HG03565 (cell line): ENCODE data around the gene SLC13A2.
"Not testable (repeated sequence)": the region's sequence is repeated elsewhere in the genome, so short reads cannot be mapped to it uniquely, and the experiment has no call there.

Source experiments
- ATAC-seq: cut with Tn5 transposase; IDR thresholded peaks from one replicate; pipeline ENCODE4 v1.9.1; 2021; ENCODE audit warnings: mild to moderate bottlenecking, moderate library complexity; ENCODE audit not compliant: unreplicated experiment

Gene SLC13A2

GRCh38 chr17:28513476-28513875 lies 40.0 kb downstream of the SLC13A2 start:
- ATAC-seq: no peak

DNA sequence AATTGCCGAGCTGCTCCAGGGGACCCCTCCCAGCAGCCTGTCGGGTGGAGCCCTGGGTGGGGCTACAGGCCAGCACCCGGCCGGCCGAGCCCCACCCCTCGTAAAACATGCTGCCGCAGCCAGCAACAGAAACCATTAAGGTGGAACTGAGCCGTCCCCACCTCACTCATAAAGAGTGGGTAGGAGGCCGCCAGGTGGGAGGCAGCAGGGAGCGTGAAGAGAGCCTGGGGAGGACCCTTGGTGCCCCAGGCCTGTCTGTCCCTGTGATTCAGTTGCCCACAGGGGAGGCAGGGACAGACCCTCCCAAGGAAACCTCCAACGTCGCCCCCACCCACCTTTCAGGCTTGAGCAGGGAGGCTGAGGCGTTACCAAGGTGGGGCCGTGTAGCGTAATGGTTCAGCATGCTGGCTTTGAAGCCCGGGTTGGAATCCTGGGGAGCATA lies 41.1 kb downstream of the SLC13A2 start:
- ATAC-seq: no peak

GRCh38 chr17:28515518-28515917 lies 42.1 kb downstream of the SLC13A2 start:
- ATAC-seq: no peak

DNA sequence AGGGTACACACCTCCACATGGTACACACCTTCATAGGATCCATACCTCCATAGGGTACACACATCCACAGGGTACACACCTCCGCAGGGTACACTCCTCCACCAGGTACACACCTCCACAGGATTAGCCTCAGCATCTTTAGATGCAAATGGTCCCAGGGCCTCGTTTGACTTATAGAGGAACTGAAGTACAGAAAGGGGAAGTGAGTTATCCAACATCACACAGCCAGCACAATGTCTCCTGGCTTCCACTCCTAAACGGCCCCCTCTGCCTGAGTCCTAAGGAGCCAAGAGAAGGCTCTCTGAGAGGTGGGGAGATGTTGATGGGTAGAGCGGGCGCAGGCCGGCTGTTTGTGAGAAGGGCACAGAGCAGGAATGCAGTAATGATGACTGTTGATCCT lies 44.7 kb downstream of the SLC13A2 start:
- no peak for ATAC-seq

GRCh38 chr17:28518578-28518977 lies 45.1 kb downstream of the SLC13A2 start:
- no peak for ATAC-seq

DNA sequence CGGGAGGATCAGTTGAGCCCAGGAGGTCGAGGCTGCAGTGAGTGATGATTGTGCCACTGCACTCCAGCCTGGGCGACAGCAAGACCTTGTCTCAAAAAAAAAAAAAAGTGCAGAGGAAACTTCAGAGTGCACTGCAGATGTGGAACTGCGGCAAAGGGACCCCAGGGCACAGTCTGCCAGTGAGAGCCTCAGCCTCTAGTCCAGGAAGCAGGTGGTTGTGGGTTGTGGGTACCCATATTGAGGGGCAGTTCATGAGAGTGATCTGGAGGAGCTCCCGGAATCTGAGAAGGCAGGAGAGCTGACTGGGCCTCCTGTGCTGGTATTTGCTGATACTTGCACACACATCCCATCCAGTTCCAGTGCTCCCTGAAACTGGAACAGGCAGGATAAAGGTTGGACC lies 45.8 kb downstream of the SLC13A2 start:
- ATAC-seq: no peak

DNA sequence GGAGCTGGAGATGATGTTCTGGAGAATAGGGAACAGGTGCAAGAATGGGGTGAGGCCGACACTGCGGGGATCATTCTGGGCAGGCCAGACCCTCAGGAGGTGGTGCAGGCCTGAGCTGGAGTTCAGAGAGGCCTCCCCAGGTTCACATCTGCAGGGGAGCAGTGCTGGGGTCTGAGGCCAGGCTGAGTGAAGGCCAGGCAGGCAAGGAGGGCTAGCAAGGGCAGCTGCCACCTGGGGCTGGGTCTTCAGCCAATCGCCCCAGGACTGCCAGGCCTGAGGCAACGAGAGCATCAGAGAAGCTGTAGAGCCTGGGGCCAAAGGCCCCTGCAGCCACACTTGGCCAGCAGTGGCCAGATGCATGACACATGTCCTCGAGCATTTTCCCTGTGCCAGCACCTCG lies 47.2 kb downstream of the SLC13A2 start:
- no peak for ATAC-seq

GRCh38 chr17:28521311-28522085 lies 48.1 kb downstream of the SLC13A2 start:
- ATAC-seq: no peak

DNA sequence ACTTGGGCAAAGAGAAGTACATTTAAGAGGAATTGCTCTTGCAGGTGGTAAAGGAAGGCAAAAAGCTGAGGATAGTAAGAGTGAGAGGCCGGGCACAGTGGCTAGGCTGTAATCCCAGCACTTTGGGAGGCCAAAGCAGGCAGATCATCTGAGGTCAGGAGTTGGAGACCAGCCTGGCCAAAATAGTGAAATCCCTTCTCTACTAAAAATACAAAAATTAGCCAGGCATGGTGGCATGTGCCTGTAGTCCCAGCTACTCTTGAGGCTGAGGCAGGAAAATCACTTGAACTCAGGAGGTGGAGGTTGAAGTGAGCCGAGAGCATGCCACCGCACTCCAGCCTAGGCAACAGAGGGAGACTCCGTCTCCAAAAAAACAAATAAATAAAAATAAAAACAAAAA lies 48.8 kb downstream of the SLC13A2 start:
- ATAC-seq: not testable (repeated sequence)

GRCh38 chr17:28523186-28523585 lies 49.7 kb downstream of the SLC13A2 start:
- ATAC-seq: no peak

- ATAC-seq: no peak
These were observed 50.4 kb downstream of the SLC13A2 start for GRCh38 chr17:28523876-28524275.

DNA sequence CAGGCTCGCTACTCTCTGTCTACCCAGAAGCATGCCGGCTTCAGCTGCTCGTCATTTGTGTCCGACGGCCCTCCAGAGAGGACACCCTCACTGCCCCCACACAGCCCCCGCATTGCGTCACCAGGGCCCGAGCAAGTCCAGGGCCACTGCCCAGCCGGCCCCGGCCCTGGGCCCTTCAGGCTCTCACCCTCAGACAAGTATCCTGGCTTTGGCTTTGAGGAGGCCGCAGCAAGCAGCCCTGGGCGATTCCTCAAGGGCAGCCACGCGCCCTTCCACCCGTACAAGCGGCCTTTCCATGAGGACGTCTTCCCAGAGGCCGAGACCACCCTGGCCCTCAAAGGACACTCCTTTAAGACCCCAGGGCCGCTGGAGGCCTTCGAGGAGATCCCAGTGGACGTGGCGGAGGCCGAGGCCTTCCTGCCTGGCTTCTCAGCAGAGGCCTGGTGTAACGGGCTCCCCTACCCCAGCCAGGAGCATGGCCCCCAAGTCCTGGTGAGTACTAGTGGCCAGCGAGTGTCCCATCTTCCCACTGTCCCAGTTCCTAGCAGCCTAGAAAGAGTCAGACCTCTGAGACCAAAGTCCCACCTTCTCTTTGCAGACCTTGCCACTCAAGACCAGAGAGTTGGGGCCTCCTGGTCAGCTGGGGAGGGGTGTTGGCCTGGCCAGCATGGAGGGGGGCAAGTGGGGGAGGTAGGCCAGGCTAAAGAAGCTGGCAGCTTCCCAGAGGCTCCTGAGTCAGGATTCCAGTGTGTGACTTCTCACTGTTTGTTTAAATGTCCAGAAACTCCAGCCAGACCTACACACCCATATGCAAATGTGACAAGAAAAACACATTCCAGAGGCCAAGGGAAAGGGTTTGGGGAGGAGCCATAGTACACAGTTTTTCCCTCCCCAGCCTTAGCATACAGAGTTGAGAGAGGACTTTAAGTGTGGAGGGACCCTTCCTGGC lies 51.3 kb downstream of the SLC13A2 start:
- ATAC-seq: no peak

DNA sequence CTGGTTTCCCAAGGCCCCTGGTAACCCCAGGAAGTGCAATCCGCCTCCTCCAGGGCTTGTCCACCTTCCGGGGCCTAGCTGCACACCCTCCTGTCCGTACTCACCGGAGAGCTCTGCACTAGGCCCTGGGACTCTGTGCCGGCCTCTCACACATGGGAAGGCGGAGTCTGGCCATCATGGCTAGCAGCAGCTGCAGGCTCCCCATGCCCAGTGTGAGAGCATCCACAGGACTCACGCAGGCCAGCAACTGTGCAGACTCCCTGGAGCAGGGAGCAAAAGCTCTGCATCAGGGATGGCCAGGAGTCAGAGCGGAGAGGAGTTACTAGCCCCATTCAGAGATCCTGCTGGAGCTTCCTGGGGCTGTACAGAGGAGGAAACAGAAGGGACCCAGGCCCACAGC lies 52.9 kb downstream of the SLC13A2 start:
- ATAC-seq: no peak

DNA sequence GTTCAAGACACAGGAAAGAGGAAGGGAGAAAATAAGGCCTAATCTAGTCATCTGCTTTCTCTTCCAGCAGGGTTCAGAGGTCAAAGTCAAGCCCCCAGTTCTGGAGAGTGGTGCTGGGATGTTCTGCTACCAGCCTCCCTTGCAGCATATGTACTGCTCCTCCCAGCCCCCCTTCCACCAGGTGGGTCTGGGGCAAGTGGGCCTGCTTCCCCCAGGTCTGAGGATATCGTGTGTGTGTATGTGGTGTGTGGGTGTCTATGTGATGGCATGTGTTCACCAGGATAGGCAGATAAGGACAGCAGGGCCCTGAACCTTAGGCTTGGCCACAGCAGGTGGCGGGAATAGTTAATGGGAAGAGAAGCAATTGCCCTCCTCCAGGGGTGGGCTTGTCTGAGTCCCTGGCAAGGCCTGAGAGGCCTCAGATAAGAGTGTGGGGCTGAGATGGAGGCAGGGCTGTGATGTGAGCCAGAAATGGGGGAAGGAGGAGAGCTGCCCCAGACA lies 53.8 kb downstream of the SLC13A2 start:
- ATAC-seq: no peak

DNA sequence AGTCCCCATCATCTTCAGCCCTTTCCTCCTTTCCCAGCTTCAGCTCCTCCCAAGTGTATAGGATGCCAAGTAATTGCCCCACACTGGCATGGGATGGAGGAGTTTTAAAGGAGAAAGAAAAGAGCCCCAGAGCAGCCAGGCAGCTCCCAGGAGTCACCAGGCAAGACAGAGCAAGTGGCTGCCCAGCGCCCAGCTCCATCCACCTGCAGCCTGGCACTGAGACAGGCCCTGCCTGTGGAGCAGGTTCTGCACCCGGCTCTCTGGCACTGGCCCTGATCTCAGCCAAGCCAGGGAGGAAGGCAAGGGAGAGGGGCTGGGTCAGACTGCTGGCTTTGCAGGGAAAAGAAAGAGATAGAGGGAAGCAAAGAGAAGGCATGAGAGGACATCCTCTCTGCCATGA lies 54.4 kb downstream of the SLC13A2 start:
- ATAC-seq: no peak

DNA sequence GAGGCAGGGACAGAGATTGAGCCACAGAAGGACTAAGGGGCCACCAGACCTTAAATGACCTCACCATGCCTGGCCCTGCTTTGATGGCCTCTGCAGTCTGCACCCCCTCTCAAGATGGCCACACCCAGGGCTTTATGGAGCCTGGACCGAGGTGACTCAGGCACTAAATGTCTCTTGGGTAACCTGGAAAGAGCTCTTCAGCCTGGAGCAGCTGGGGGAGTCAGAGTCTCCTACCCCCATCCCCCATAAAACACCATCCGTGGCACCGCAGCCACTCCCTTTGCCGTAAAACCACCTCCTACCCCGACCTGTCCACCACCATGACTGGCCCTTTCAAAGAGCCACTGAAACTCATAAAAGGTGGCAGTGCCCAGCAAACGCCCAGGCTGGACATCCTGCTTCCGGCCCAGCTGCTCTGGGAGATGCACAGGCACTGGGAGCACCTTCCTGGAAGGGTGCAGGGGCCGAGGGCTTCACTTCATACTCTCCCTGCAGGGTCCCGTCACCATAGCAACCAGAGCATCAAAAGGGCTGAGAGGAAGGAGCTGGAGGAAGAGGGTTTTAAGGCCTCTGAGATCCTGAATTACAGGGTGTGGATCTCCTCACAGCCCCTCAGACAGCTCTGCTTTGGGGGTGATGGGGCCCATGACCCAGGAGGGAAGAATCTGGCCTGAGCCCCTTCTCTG lies 55.0 kb downstream of the SLC13A2 start:
- ATAC-seq: no peak

GRCh38 chr17:28529013-28529400 lies 55.6 kb downstream of the SLC13A2 start:
- no peak for ATAC-seq

GRCh38 chr17:28530250-28530649 lies 56.8 kb downstream of the SLC13A2 start:
- ATAC-seq: no peak

DNA sequence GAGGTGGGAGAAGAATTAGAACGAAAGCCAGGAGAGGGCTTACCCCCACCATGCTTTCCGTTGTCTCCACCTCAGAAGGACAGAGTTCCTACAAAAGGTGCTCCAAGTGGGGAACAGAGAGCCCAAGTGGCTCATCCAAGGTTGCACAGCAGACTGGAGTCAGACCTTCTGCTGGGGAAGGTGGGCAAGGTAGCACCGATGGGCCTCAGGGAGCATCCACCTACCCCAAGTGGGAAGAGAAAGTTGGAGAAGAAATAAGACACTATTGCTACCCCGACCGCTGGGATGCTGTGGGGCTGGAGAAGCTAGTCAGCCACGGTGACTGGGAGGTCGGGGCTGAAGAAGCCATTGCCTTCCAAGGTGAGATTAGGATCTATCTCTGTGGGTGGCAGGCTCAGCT lies 57.5 kb downstream of the SLC13A2 start:
- ATAC-seq: no peak

DNA sequence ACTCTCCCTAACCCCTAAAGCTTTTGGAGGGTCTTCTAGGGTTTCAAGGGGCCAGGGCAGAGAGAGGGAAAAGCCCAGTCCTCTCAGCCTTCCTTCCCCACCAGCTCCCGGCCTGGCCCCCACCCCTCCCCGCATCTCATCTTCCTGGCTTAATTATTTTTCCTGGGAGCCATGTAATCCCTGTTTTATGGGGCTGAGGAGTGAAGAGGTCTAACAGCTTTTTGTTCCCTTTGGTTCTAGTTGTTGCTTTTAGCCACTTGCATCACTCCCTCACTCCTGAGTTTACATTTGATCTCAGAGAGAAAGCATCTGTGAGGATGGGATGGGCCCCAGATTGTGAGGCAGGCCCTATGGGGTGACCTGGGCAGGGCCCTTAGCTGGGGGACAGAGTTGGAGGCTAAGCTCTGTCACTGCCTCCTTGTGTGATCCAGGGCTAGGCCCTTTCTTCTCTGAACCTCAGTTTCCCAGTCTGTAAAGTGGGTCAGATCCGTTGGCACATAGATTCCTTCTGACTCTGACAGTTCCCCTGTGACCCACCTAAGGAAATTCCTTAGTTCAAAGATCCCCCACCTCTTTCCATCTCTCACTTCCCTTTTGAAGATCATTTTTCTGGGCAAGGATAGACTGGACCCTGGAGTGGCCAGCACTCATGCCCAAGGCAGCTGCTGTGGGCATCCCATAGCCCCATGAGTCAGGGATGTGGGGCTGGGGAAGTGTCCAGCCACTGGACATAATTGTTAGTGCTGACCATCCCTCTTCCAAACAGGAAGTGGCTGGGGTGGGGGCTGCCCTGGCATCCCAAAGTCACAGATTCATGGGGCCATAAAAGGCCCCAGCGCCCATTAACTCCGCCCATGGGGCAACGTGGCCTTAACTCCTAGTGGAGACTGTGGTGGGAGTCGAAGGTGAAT lies 58.9 kb downstream of the SLC13A2 start:
- no peak for ATAC-seq
